ENCODE results near the gene MORN3. TPM values are rescaled to one million over a fixed set of nuclear protein-coding genes. Genes with fewer than 3 reads are reported as not detected.

The MORN3 gene
- total and polyA plus RNA-seq, 2 of the 8 experiments (the other 6 are each of a cell fraction or from before 2014, with no cell fraction given), result 0.39 to 0.93 TPM

GRCh38 chr12:121668750-121669520 is 519 bp downstream of the MORN3 start (continued):
- no peak for TF ChIP-seq CHD7 (IDR thresholded peaks at IDR 0.05; ENCODE audit: insufficient replicate concordance, low read length)
- 0 out of 2 replicates have a peak, but pooled peaks have one; percentile 26 for TF ChIP-seq TAF1 (IDR thresholded peaks at IDR 0.05; ENCODE audit: low read depth, low read length)
- TF ChIP-seq RAD21 (IDR thresholded peaks at IDR 0.05 in 1 of 2, conservative IDR thresholded peaks at IDR 0.05 in 1 of 2; ENCODE audit: low read depth in 2 of 2, low read length in 2 of 2), result peak; percentile 52 to 70
- no peak for TF ChIP-seq BCL11A (IDR thresholded peaks at IDR 0.05; ENCODE audit: low read depth in 2 of 2, low read length in 2 of 2)
- TF ChIP-seq CTCF (IDR thresholded peaks at IDR 0.05; ENCODE audit: control extremely low read depth in 1 of 3, insufficient read depth in 1 of 3, low read depth in 1 of 3, low read length in 3 of 3), result peak; percentile 52 to 62 (median 53)

Measured in H1 (cell line).